Calu3 (cell line): ENCODE measurements around the gene FAM222A. TPM values are rescaled to one million over a fixed set of nuclear protein-coding genes. Genes with fewer than 3 reads are reported as not detected.

ENCODE experiments used
- BruUV-seq: library from RNA; stranded (reverse); fragments of 400-500 nt; replicated peaks from 2 replicates; lab custom pipeline; 2021; lab: Mats Ljungman, UMichigan
- CTCF ChIA-PET: fragments of 300-600 bp; sonication (Branson Sonifier 250); formaldehyde crosslinking; loops from one replicate; lab custom pipeline; 2022; ENCODE audit warnings: antibody characterized with exemption; lab: Charles Lee
- DNase-seq: peaks from one replicate; pipeline ENCODE4 v3.0.0; 2022
- H3K27ac Mint-ChIP-seq: one replicate; pipeline ENCODE4 v1.8.0; 2022; ENCODE audit warnings: mixed read lengths; ENCODE audit not compliant: unreplicated experiment
- H3K27me3 Mint-ChIP-seq: one replicate; pipeline ENCODE4 v1.8.0; 2022; ENCODE audit warnings: mixed read lengths; ENCODE audit not compliant: unreplicated experiment
- H3K36me3 Mint-ChIP-seq: one replicate; pipeline ENCODE4 v1.8.0; 2022; ENCODE audit warnings: mild to moderate bottlenecking, moderate library complexity, mixed read lengths; ENCODE audit not compliant: insufficient read depth, unreplicated experiment
- H3K4me1 Mint-ChIP-seq: one replicate; pipeline ENCODE4 v1.8.0; 2022; ENCODE audit warnings: mild to moderate bottlenecking, low read depth, mixed read lengths; ENCODE audit not compliant: unreplicated experiment
- H3K4me3 Mint-ChIP-seq: one replicate; pipeline ENCODE4 v1.8.0; 2022; ENCODE audit warnings: mild to moderate bottlenecking, low read depth, moderate library complexity, mixed read lengths; ENCODE audit not compliant: unreplicated experiment
- H3K9me3 Mint-ChIP-seq: one replicate; pipeline ENCODE4 v1.8.0; 2022; ENCODE audit warnings: low read depth, mixed read lengths; ENCODE audit not compliant: unreplicated experiment
- intact Hi-C: fragments of 100-400 bp; cut with micrococcal nuclease; formaldehyde crosslinking; loops from one replicate; pipeline ENCODE4 v1.10.0; 2022; ENCODE audit not compliant: unreplicated experiment
- total RNA-seq: library from RNA; stranded (reverse); gene quantifications from 2 replicates; pipeline ENCODE4 v1.2.3, GENCODE V29; 2022
- TF ChIP-seq, protein P1 (sequence below): fragments of 200-600 bp; IDR thresholded peaks from one replicate; pipeline ENCODE4 v1.8.0; 2022; ENCODE audit warnings: antibody characterized with exemption; ENCODE audit not compliant: unreplicated experiment

Gene FAM222A
- total RNA-seq, 1 experiment from 2014 or later: 2.4 TPM

DNA sequence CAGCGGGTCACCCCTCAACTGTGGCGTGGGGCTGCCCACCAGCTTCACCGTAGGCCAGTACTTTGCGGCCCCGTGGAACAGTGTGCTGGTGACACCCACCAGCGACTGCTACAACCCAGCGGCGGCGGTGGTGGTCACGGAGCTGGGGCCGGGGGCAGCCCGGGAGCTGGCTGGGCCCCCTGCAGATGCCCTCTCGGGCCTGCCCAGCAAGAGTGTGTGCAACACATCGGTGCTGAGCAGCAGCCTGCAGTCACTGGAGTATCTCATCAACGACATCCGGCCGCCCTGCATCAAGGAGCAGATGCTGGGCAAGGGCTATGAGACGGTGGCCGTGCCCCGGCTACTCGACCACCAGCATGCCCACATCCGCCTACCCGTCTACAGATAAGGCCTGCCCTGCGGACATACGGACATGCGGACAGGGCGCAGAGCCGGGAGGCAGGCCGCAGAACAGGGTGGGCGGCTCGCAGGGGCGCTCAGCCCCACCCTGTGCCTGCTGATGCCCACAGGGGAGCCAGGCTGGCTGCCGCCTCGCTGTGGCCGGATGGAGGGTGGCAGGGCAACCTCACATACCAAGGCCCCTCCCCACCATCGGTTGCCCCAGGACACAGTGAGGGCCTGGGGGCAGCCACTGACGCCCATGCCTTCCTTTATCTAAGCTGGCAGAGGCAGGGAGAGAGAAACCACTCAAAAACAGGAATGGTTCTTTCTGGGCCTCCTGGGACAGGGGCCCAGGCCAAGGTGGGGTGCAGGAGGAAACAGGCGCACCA, 55.5 kb downstream of the FAM222A start:
- H3K9me3 Mint-ChIP-seq: no peaks in the 10 kb centered on the region
- no peak for DNase-seq
- H3K27me3 Mint-ChIP-seq: no peaks in the 10 kb centered on the region
- H3K27ac Mint-ChIP-seq: no peak overlapping the region
- CTCF ChIA-PET: no interaction called here
- TF ChIP-seq, protein P1, sequence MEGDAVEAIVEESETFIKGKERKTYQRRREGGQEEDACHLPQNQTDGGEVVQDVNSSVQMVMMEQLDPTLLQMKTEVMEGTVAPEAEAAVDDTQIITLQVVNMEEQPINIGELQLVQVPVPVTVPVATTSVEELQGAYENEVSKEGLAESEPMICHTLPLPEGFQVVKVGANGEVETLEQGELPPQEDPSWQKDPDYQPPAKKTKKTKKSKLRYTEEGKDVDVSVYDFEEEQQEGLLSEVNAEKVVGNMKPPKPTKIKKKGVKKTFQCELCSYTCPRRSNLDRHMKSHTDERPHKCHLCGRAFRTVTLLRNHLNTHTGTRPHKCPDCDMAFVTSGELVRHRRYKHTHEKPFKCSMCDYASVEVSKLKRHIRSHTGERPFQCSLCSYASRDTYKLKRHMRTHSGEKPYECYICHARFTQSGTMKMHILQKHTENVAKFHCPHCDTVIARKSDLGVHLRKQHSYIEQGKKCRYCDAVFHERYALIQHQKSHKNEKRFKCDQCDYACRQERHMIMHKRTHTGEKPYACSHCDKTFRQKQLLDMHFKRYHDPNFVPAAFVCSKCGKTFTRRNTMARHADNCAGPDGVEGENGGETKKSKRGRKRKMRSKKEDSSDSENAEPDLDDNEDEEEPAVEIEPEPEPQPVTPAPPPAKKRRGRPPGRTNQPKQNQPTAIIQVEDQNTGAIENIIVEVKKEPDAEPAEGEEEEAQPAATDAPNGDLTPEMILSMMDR: no peak
- H3K4me1 Mint-ChIP-seq: peaks cover 10% of the 10 kb centered on the region
- no peak overlapping the region for H3K4me3 Mint-ChIP-seq
- no TSS peak for BruUV-seq
- peaks cover 11% of the 10 kb centered on the region for H3K36me3 Mint-ChIP-seq
- intact Hi-C loops: no loop called here

DNA sequence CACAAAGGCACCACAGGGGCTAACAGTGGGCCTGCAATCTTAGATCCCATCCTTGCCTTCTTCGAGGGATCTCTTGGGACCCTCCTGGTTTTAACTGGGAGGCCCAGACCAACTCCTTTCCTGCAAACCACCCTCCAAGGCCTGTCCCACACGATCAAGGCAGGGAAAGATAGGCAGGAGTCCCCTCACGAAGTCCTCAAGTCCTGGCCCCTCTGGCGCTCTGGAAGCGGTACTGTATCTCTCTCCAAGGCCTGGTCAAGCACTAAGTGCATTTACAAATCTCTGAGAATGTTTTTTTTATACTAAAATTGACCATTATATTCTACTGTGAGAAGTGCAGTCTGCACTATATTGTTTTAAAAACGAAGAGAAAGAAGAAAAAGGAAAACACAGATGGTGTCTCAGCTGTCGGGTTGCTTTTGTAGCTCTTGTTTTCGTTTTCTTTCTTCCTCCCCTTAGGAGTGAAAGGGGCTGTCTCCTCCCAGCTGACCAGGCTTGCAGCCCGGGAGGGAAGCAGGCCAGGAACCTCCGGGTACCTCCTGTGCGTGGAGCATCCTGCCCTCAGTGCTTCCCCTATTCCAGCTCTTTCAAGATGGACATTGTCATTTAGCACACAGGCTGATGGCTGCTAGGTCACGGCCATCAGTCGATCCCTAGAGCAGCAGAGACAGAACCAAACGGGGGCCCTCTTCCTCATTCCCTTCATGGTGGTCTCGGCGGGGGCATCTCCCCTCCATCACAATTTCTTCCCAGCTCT, 56.7 kb downstream of the FAM222A start:
- no peak for DNase-seq
- Mint-ChIP-seq H3K4me3 (no peak overlapping the region), H3K27ac (no peak overlapping the region), H3K4me1 (peaks cover 10% of the 10 kb centered on the region), H3K36me3 (peaks cover 11% of the 10 kb centered on the region), H3K27me3 (no peaks in the 10 kb centered on the region), H3K9me3 (no peaks in the 10 kb centered on the region)
- TF ChIP-seq, protein P1: no peak
- intact Hi-C loops: no loop called here
- CTCF ChIA-PET: interaction anchor here (1.1 kb wide), 1 partner anchor 172 kb away, joined by 3 read pairs; no protein-coding TSS in a partner anchor
- no TSS peak for BruUV-seq

DNA sequence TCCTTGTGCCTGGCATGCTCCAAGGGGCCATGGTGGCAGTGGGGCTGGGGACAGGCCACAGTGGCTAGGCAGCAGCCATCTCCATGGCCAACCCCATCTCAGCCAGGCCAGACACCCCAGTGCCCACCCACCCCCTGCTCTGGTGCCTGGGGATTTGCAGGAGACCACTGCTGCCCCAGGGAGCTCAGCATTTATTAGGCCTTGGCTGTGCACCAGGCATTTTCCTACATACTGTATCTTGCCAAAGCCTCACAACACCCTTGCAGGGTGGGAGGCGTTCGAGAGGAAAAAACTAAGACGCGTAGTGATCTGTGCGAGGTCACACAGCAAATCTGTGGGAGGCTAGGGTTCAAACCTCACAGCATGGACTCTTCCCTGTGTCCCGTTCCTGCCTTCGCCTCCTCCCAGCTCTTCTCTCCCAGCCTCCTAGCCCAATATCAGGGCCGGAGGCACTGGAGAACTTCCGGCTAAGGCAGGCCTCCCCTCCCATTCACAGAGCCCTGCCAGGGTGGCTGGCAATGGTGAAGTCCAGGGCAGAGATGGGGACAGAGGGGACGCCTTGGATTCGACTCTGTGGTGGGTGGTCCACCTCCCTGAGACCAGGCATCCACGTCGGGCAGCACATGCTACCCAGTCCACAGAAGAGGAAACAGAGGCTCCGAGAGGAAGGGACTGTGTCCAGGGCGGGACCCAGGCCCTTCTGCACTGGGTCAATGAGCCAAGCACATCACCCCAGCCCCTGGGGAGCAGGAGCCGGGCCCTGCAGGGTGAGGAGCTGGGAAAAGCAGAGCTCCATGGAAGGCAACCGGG, 57.4 kb downstream of the FAM222A start:
- TF ChIP-seq, protein P1: no peak
- peaks cover 11% of the 10 kb centered on the region for H3K36me3 Mint-ChIP-seq
- no peak for DNase-seq
- H3K27ac Mint-ChIP-seq: no peak overlapping the region
- no TSS peak for BruUV-seq
- H3K4me3 Mint-ChIP-seq: no peak overlapping the region
- CTCF ChIA-PET: interaction anchor here (1.1 to 1.9 kb wide), 2 partner anchors 173 to 174 kb away, joined by 3 to 9 read pairs; no protein-coding TSS in a partner anchor
- H3K4me1 Mint-ChIP-seq: peaks cover 10% of the 10 kb centered on the region
- no peaks in the 10 kb centered on the region for H3K9me3 Mint-ChIP-seq
- intact Hi-C loops: no loop called here
- no peaks in the 10 kb centered on the region for H3K27me3 Mint-ChIP-seq
